GM19240 (cell line): ENCODE data around the gene PLCZ1.

Experiments used
- DNase-seq: peaks from one replicate; pipeline ENCODE4 v3.0.0; 2011; ENCODE audit warnings: low spot score; ENCODE audit not compliant: insufficient read length

Gene PLCZ1

GRCh38 chr12:18634382-18634781, 103.4 kb downstream of the PLCZ1 start:
- no peak for DNase-seq
